NAMALWA (cell line): ENCODE measurements around the gene MEX3D.
"Not testable (repeated sequence)": the region's sequence is repeated elsewhere in the genome, so short reads cannot be mapped to it uniquely, and the experiment has no call there.

Experiments
- DNase-seq: peaks from one replicate; pipeline ENCODE4 v3.0.0-alpha.2; 2015; ENCODE audit warnings: low spot score

Gene MEX3D

GRCh38 chr19:1535699-1536098 lies 32.4 kb downstream of the MEX3D start:
- not testable (repeated sequence) for DNase-seq

- no peak for DNase-seq
These were observed 33.2 kb downstream of the MEX3D start for GRCh38 chr19:1534972-1535371.

- no peak for DNase-seq
These were observed 34.5 kb downstream of the MEX3D start for GRCh38 chr19:1533510-1534150.

- DNase-seq = no peak
These were observed 36.1 kb downstream of the MEX3D start for GRCh38 chr19:1532003-1532402.

GRCh38 chr19:1531587-1531986 lies 36.5 kb downstream of the MEX3D start:
- DNase-seq = no peak

- not testable (repeated sequence) for DNase-seq
These were observed 37.3 kb downstream of the MEX3D start for GRCh38 chr19:1530856-1531255.

- no peak for DNase-seq
These were observed 38.7 kb downstream of the MEX3D start for GRCh38 chr19:1529430-1529816.

GRCh38 chr19:1528596-1529429 lies 39.3 kb downstream of the MEX3D start:
- DNase-seq = no peak

GRCh38 chr19:1527650-1528309 lies 40.3 kb downstream of the MEX3D start:
- DNase-seq = no peak

GRCh38 chr19:1526979-1527649 lies 41.0 kb downstream of the MEX3D start:
- no peak for DNase-seq

- no peak for DNase-seq
These were observed 41.9 kb downstream of the MEX3D start for GRCh38 chr19:1526066-1526778.

- no peak for DNase-seq
These were observed 42.8 kb downstream of the MEX3D start for GRCh38 chr19:1525343-1525742.

- DNase-seq = no peak
These were observed 43.2 kb downstream of the MEX3D start for GRCh38 chr19:1524972-1525325.

GRCh38 chr19:1524287-1524971 lies 43.7 kb downstream of the MEX3D start:
- DNase-seq = no peak

- no peak for DNase-seq
These were observed 44.5 kb downstream of the MEX3D start, which contains the start of gene PLK5 for GRCh38 chr19:1523412-1524286. TSS of gene PLK5 (plus strand) at chr19:1524077. CDS start at chr19:1526997, 2,920 bp downstream.

GRCh38 chr19:1522838-1523237 lies 45.3 kb downstream of the MEX3D start:
- DNase-seq = no peak

GRCh38 chr19:1522061-1522460 lies 46.1 kb downstream of the MEX3D start:
- DNase-seq = no peak

- no peak for DNase-seq
These were observed 46.5 kb downstream of the MEX3D start for GRCh38 chr19:1521636-1522035.

- DNase-seq = no peak
These were observed 47.8 kb downstream of the MEX3D start for GRCh38 chr19:1520203-1520780.

- DNase-seq = not testable (repeated sequence)
These were observed 48.3 kb downstream of the MEX3D start for GRCh38 chr19:1519802-1520201.
